Measurements from ENCODE around the gene ATP13A3. TPM values are rescaled to one million over a fixed set of nuclear protein-coding genes. Genes with fewer than 3 reads are reported as not detected.
"Not testable (repeated sequence)": the region's sequence is repeated elsewhere in the genome, so short reads cannot be mapped to it uniquely, and the experiment has no call there.

The ATP13A3 gene
- total and polyA plus RNA-seq, 9 of the 15 experiments (the other 6 are each of a cell fraction or from before 2014, with no cell fraction given), result 16.6 to 135 (median 86.6) TPM

GRCh38 chr3:194493995-194494927 is 7.5 kb upstream of the ATP13A3 start (continued):
- TF ChIP-seq JUND (IDR thresholded peaks at IDR 0.05; ENCODE audit: borderline replicate concordance, low read depth, low read length) (peak; percentile 9; the same call in 1 of the 2 replicates), SMARCE1 (IDR thresholded peaks at IDR 0.05) (peak; percentile 47; the same call in 1 of the 2 replicates), HMBOX1 (IDR thresholded peaks at IDR 0.05) (peak; percentile 83), KDM1A (IDR thresholded peaks at IDR 0.05) (peak in 1 of 2 experiments; percentile 18; a peak in 1 of 4 replicates), SOX6 (IDR thresholded peaks at IDR 0.05) (0 out of 2 replicates have a peak, but pooled peaks have one; percentile 10), ARID1B (IDR thresholded peaks at IDR 0.05) (peak; percentile 38; the same call in 1 of the 2 replicates), GATA2 (CRISPR knock-in tag; IDR thresholded peaks at IDR 0.05) (0 out of 2 replicates have a peak, but pooled peaks have one; percentile 34)
- not testable (repeated sequence) for TF ChIP-seq JUND (tag; IDR thresholded peaks at IDR 0.05; ENCODE audit: borderline replicate concordance, low read depth, low read length)

GRCh38 chr3:194492001-194492400 is 5.2 kb upstream of the ATP13A3 start:
- no peak overlapping the region for H3K27ac ChIP-seq (ENCODE audit: extremely low read depth, low read depth, low read length)
- TF ChIP-seq MCM3 (IDR thresholded peaks at IDR 0.05), result no peak
- no peak for TF ChIP-seq ZNF695 (CRISPR knock-in tag; IDR thresholded peaks at IDR 0.05)
- TF ChIP-seq NR1H2 (CRISPR knock-in tag; IDR thresholded peaks at IDR 0.05), result no peak
- no peak for TF ChIP-seq ZHX1 (conservative IDR thresholded peaks at IDR 0.05; ENCODE audit: low read length)
- TF ChIP-seq ZNF124 (CRISPR knock-in tag; IDR thresholded peaks at IDR 0.05), result no peak
- no peak for TF ChIP-seq E2F4 (CRISPR knock-in tag; IDR thresholded peaks at IDR 0.05; ENCODE audit: low read depth)
- no peak for TF ChIP-seq ZNF324 (CRISPR knock-in tag; IDR thresholded peaks at IDR 0.05)
- H3K79me2 ChIP-seq (ENCODE audit: control insufficient read depth, insufficient read depth, low read length), result peaks cover 11% of the 10 kb centered on the region; the same call in 2 of the 3 replicates
- DNase-seq (ENCODE audit: extremely low read depth in 1 of 4, low spot score in 3 of 4) (no peak), FAIRE-seq (no peak), ATAC-seq (no peak)
- 86% methylated on average over 5 of the region's 5 CpGs for WGBS (ENCODE audit: insufficient coverage, low coverage, missing lambda C conversion rate)
- intact Hi-C loops (cut with micrococcal nuclease) (no loop called here), in situ Hi-C loops (cut with MboI) (no loop called here)
- ChIA-PET POLR2A (interaction anchor here (1.0 kb wide), 1 partner anchor 13 kb away, joined by 3 read pairs; no protein-coding TSS in a partner anchor), CTCF (ENCODE audit: low intra/inter-chr PET ratio) (no interaction called here)
- no peaks in the 10 kb centered on the region for H3K9me1 ChIP-seq (ENCODE audit: control insufficient read depth, insufficient read depth, low read length)
- H3K4me3 ChIP-seq, result no peak overlapping the region
- peaks cover 6% of the 10 kb centered on the region; the same call in 2 of the 3 replicates for H3K36me3 ChIP-seq (ENCODE audit: control insufficient read depth, insufficient read depth, low read length)
- no peak overlapping the region for H3K9ac ChIP-seq (ENCODE audit: insufficient read depth in 1 of 2, low read depth in 2 of 2, low read length in 2 of 2)
- H3K4me1 ChIP-seq (replicated peaks in 1 of 2; ENCODE audit: control insufficient read depth in 2 of 2, insufficient read depth in 2 of 2, low read length in 2 of 2), result peaks cover 33 to 47% of the 10 kb centered on the region in 2 experiments
- no peaks in the 10 kb centered on the region for H4K20me1 ChIP-seq (replicated peaks; ENCODE audit: control insufficient read depth, insufficient read depth, low read length)
- no peak overlapping the region for H2AFZ ChIP-seq (ENCODE audit: low read depth, low read length)
- H3K27me3 ChIP-seq (ENCODE audit: control insufficient read depth in 2 of 2, insufficient read depth in 2 of 2, low read length in 2 of 2), result no peaks in the 10 kb centered on the region
- no TSS peak for BruUV-seq (replicated peaks)
- no peaks in the 10 kb centered on the region for H3K9me3 ChIP-seq (replicated peaks; ENCODE audit: control insufficient read depth, insufficient read depth, low read depth, low read length)
- no peak overlapping the region; the same call in 1 of the 2 replicates for H3K4me2 ChIP-seq (ENCODE audit: insufficient read depth, low read length)
